C1 segment of cervical spinal cord (tissue), 14 donors: Measurements from ENCODE around the gene DNASE1L2.

Source experiments
- DNase-seq, 14 donors: peaks; one replicate each; lab custom pipeline; 2025; lab: John Stamatoyannopoulos, UW

Gene DNASE1L2, protein sequence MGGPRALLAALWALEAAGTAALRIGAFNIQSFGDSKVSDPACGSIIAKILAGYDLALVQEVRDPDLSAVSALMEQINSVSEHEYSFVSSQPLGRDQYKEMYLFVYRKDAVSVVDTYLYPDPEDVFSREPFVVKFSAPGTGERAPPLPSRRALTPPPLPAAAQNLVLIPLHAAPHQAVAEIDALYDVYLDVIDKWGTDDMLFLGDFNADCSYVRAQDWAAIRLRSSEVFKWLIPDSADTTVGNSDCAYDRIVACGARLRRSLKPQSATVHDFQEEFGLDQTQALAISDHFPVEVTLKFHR

DNA sequence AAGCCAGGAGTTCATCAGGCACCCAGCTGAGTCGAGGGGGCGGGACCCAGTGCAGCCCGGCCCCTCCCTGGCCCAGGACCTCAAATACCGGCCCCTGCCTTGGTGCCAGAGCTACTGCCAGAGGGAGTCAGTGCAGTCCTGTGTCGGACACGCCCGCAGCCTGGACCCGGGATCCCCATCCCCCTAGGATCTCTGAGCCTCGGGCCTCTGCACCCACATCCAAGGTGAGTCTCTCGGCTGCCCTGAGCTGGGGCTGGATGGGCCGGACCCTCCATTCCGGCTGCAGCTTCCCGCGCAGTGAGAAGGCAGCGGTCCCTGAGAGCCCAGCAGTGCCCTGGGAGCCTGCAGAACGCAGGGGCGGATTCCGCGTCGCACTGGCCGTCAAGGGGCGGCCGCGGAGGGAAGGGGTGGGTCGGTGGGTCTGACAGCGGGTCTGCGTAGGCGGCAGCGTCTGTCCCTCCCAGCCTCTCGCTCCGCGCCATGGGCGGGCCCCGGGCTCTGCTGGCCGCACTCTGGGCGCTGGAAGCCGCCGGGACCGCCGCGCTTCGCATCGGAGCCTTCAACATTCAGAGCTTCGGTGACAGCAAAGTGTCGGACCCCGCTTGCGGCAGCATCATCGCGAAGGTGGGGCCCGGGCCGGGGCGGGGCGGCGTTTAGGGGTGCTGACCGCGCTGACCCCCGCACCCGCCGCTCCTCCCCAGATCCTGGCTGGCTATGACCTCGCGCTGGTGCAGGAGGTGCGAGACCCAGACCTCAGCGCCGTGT lies at the start of gene DNASE1L2:
Gene DNASE1L2, plus strand, starts transcription at position 108 of the 765 bp plus-strand sequence. Its CDS starts 373 bp downstream, at position 481.
- DNase-seq, result no peak

DNA sequence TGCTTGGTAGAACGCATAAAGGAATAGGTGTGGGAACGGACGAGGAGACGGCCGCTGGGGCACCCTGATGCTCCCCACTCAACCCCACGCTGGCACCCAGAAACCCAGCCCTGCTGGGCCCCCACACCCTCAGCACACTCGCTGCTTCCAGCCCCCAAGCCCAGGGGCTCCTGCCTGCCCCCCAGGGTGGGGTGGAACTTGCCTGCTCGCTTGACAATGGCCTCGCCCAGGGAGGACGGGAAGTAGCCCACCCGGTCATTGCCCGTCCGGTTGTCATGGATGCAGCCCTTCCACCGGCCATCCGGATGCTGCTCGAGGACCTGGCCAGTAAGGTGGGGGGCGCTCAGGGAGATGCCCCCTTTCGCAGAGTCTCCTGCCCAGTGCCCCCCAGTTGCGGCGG lies 49.7 kb upstream of the DNASE1L2 start:
- no peak for DNase-seq

DNA sequence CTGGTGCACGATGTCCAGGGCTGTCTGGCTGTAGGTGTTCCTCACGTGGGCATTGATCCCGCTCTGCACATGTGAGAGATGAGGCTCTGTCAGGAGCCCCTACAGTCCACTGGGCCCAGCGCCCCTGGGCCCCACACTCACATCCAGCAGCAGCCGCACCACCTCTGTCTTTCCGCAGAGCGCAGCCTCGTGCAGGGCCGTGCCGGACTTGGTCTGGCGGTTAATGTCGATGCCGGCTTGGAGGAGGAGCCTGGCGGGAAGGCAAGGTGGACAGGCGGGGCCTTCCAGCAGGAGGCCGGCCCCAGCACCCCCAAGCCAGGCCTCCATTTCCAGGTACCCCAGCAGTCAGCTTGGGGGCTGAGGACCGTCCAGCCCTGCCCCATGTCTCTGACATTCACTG lies 49.0 kb upstream of the DNASE1L2 start:
- no peak for DNase-seq

DNA sequence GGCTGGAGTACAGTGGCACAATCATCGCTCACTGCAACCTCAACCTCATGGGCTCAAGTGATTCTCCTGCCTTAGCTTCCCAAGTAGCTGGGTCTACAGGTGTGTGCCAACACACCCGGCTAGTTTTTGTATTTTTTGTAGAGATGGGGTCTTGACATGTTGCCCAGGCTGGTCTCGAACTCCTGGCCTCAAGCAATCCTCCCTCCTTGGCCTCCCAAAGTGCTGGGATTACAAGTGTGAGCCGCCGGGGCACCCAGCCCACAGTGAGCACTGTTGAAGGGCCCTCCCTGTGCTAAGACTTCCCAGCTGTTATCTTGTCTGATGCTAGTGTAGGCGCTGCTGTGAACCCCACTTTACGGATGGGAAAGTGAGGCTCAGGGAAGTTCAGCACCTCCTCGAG lies 47.8 kb upstream of the DNASE1L2 start:
- DNase-seq, result no peak

DNA sequence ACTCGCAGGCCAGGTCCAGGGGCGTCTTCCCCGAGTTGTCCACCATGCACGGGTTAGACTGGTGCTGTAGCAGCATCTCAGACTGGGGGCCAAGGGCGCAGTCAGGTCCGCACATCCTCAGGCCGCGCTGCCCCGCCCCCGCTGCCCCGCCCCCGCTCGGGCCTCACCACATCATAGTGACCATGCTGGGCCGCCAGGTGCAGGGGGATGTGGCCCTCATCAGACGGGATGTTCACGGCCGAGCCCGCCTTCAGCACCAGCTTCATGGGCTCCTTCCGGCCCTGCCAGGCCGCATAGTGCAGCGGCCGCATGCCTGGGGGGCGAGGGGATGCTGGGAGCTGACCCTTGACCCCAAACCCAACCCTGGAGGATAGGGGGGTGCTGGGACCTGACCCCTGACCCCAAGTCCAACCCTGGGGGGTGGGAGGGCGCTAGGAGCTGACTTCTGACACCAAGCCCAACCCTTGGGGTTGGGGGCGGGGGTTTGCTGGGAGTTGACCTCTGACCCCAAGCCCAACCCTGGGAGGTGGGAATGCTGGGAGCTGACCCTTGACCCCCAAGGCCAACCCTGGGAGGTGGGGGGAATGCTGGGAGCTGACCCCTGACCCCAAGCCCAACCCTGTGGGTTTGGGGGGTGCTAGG lies 46.9 kb upstream of the DNASE1L2 start:
- DNase-seq, result no peak

DNA sequence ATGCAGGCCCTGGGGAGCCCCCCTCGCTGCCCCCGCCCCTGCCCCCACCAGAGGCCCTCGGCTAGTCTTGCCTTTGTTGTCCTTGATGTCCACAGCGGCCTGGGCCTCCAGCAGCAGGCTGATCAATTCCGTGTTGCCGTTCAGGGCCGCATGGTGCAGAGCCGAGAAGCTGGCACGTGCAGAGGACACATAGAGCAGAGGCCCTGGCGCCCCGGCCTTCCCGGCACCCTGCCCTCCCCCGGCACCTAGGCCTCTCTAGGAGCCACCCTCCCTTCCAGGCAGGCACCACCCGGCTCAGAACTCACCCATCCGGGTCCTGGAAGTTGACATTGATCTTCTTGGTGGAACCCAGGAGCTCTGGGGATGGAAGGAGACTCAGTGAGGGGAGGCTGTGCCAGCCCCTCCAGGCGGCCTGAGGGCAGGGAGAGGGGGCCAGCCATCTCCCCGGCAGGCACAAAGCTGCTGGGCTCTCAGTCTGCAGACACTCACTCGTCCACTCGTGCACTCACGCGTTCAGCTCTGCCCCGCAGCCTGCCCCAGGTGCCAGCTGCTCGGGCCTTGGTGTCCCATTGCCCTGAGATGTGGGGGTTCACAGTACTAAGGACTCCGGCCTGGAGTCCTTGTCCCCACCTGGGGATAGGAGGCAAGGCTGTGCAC lies 46.1 kb upstream of the DNASE1L2 start:
- no peak for DNase-seq

DNA sequence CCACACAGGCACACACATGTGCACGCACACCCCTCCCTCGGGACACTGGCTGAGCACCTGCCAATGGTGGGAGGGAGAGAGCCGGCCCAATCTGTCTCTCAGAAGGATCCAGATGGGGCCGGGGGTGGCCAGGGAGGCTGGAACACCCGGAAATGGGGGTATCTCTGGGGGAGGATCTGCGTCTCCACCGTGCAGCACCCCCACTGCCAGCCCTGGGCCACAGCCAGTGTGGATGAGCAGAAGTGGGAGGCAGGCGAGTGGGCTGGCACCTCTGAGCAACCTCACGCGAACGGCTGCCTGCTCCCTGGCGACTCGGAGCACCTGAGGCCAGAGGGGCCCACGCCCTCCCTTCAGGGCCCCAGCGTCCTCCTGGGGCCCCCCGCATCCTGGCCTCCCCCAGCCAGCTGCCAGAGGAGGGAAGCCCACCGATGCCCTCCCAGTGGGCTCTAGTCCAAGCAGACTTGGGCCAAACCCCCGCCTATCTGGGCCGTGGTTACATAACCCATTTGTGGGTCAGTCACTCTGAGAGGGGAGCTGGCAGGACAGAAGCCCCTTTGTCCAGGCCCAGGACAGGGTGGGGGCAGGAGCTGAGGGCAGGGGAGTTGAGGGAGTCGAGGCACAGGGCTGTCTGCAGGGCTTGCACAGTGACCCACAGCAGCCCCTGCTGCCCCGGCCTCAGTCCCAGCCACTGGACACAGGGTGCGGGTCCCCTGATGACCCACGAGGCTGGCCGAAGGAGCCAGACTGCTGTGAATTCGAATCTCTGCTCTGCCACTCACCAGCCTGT lies 45.4 kb upstream of the DNASE1L2 start:
- peak in 9 of 14 donors; percentile 7 to 68 (median 34) for DNase-seq

DNA sequence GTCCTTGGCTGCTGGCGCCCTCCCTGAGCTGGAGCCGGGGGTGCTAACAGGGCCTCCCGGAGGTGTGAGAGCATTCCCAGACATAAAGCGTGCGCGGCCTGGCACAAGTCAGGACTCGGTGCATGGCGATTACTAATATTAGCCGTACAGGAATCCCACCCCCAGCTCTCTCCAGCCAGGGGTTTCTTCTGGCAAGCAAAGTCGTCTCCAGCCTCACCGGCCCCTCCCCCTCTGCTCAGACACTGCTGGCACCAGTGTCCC lies 44.9 kb upstream of the DNASE1L2 start:
- peak in 1 of 14 donors; percentile 50 for DNase-seq

DNA sequence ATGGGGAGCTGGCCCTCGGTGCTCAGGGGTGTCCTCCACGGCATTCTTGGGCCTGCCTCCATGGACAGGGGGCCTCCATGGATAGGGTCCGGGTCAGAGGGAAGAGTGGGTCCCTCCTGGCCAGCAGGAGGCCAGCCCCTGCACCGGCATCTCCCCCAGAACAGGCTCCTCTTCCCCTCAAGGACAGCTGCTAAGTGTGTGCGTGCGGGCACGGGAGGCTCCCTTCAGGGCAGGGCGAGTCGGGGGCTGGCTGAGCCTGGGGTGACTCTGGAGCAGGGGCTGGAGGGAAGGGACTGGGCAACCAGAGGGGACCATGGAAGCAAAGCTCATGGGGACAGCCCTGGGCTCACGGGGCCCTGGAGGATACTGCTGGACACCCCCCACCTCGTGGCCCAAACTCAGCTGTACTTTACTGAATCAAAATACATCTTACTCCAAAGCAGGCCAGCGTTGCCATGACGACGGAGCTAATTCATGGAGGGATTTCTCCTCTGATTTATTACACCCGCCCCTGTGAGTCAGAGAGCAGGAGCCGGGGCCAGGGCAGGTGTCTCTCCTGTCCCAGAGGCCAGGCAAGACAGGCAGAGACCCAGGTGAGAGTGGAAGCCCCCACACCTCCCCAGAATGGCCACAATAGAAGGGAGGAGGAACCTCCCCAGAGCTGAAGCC lies 41.9 kb upstream of the DNASE1L2 start:
- DNase-seq, result no peak

DNA sequence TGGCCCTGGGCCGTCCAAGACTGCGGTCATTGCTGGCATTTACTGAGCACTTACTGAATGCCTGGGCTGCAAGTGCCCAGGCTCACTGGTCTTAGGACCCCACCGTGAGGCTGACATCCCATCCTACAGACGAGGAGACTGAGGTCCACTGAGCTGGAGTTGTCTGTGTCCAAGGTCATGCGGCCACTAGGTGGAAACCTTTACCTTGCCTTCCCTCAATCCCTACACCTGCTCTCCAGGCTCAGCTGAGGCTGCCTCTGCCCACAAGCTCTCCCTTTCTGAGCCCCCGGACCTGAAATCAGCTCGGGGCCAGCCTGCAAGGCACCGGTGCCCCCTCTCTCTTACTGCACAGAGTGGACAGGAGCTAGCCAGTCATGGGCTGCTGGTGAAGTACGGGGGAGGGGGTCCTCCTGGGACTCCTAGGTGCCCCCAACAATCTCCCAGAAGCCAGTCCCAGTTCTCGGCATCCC lies 41.4 kb upstream of the DNASE1L2 start:
- peak in 1 of 14 donors; percentile 40 for DNase-seq

DNA sequence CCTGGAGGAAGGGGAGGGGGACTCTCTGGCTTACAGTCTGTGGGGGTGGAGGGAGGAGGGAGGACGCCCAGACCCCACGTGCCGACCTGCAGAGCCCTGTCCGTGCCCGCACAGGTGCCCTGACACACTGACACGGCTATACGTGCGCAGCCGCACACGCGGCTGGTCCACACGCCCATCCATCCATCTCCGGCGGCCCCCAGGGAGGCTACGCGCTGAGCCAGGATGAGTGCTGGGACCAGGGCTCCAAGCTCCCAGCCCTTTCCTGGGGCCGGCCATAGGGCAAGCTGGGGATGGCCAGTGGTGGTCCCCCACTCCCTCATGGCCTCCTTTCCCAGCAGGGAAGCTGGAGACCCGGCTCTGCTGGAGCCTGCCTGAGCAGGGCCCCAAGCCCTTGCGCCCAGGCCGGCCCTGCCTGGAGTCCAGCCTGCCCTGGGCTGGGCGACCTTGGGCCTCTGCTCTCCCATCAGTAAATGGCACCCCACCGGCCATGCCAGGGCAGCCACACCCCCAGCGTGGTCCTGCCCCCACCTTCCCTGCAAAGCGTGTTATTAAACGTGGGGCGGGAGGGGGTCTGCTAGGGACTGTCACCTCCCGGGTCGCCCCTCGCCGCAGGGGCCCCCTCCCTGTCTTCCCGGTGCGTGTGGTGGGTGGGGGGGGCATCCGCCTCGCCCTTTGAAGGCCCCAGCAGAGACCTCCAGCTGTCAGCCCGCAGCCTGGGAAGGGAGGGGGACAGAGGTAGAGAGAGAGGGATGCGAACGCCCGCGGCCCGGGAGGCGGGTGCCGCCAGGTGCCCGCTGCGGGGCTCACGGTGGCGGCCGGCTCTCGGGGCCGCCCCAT lies 40.7 kb upstream of the DNASE1L2 start:
- no peak for DNase-seq

DNA sequence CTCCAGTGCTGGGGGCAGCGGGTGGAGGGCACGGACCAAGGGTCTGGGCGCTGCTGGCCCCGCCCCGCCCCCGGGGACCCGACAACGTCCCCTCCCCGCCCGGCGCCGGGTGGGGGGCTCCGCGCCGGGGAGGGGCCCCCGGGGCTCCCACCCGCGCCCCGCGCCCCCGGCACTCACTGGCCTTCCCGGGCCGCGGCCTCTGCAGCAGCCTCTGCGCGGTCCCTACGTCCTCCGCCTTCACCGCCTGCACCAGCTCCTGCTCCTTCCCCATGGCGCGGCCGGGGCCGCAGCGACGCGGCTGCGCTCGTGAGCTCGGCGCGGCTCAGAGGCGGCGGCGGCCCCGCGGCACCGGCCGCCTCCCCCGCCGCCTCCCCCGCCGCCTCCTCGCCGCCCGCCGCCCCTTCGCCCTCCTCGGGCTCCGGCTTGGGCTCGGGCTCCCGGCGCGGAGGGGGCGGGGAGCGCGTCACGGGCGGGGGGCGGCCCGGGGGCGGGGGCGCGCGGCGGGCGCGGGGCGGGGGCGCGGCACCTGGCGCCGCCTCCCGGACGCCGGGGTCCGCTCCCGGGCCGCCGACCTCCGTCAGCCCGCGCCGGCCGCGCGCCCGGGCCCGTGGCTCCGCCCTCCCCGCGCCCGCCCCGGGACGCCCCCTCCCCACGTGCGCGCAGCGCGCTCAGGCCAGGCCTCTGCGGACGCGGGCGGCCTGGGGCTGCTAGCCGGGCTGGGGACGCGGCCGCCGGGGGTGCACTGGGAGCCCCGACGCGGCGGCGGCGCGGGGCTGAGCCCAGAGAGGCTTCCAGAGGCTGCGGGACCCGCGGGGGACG lies 39.9 kb upstream of the DNASE1L2 start, which contains the start of gene CASKIN1:
Gene CASKIN1, minus strand, starts transcription at position 444 of the 819 bp plus-strand sequence. Its CDS starts 173 bp downstream, at position 271.
- no peak for DNase-seq

DNA sequence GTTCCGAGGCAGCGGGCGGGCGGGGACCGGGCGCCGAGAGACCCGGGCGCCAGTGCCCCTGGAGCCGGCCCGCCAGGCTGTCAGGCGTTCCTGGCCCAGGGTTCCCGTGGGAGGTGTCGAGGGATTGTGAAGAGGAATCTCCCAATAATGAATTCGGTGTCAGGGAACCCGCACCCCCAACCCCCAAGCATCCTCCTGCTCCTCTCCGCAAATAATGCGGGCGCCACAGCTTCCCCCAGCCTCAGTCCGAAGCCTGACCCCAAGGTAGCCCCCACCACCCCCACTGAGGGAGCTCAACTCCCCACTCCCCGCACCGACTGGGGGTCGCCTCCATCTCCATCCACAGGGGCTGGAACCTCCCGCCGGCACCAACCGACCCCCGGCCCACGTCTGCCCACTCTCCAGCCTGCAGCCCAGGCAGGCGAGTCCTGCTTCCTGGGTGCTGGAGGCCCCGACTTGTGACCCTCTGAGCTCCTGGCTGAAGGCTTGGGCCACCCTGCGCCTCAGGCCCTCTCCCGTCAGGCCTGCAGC lies 39.2 kb upstream of the DNASE1L2 start:
- no peak for DNase-seq

DNA sequence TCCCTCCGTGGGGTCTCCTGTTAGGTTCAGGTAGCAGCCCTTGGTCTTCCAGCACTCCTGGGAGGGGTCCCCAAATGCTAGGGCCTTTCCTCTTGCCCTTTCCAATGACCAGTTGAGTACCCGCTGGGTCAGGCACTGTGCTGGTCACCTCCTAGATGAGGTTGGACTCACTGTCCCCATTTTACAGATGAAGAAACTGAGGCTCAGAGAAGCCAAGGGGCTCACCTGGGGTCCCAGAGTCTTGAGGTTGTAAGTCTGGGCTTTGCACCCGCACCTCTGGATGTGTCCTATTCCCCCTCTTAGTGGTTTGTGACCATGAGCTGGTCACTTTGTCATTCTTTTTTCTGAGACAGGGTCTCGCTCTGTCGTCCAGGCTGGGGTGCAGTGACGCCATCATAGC lies 38.5 kb upstream of the DNASE1L2 start:
- no peak for DNase-seq

DNA sequence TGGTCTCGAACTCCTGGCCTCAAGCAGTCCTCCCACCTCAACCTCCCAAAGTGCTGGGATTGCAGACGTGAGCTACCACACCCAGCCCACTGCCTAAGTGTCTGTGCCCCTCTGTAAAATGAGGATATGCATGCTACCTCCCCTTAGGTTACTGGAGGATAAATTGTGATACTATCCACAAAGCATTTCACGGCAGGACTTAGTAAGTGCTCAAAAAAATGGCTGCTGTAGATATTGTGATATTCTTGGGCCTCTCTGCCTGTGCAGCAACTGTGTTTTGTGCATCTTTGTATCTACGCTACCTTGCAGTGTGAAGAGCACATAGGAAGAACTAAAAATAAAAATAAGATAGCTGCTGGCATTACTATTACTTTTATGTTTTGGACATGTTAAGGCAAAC lies 38.0 kb upstream of the DNASE1L2 start:
- DNase-seq, result no peak

DNA sequence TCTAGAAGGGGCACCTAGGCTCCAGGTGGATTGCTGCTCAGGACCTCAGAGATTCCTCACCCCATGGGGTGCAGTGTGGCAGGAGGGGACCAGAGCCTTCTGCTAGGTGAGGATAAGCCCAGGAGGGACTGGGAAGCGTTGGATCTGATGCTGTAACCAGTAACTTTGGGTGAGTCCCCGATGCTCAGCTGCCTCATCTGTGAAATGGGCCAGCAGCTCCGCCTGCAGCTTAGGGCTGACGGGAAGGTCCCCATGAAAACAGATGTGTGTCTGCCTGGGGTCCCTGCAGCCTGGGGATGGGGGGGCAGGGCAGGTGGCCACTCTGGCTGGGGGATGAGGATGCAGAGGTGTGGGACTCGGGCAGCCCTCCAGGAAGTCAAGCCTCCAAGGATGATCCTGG lies 37.1 kb upstream of the DNASE1L2 start:
- no peak for DNase-seq

DNA sequence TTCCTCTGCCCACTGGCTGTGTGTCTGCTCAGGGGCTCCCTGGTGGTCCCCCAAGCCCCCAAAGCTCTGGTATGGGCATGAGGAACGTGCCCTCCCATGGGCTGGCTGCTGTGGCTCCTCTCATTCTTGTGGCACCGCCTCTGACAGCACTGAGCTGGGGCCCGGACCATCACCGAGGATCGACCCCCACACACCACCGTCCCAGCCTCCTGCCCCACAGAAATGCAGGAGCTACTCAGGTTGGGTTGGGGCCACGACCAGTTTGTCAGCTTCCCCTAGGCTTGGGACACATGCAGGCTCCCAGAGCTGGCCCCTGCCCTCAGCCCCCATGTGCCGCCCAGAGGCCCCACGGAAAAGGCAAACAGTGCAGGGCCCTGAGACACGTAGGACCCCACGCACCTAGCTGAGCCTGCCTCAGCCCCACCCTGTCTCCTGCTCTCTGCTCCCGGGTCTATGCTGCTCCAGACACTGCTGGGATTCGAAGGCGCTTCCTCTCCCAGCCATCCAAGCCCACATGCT lies 36.6 kb upstream of the DNASE1L2 start:
- no peak for DNase-seq

DNA sequence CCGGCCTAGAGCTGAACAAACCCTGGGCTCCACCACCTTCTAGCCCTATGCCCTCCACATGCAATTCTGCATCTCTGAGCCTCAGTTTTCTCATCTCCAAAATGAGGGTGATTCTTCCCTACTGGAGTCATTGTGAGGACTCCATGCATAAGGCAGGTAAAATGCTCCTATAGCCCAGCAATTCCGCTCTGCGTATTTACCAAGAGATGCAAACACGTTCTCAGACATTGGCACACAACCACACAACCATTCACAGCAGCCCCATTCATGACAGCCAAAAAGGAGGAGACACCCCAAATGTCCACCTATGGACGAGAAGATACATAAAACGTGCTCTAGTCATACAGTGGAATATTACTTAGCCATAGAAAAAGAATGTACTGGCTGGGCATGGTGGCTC lies 35.9 kb upstream of the DNASE1L2 start:
- DNase-seq, result no peak
